Brain pericyte (primary cell): ENCODE data around the gene SH3RF3.
"Not testable (repeated sequence)": the region's sequence is repeated elsewhere in the genome, so short reads cannot be mapped to it uniquely, and the experiment has no call there.

Experiments used
- DNase-seq: peaks from one replicate; pipeline ENCODE4 v3.0.0-alpha.2; 2012; ENCODE audit warnings: low read depth, low spot score

The SH3RF3 gene

DNA sequence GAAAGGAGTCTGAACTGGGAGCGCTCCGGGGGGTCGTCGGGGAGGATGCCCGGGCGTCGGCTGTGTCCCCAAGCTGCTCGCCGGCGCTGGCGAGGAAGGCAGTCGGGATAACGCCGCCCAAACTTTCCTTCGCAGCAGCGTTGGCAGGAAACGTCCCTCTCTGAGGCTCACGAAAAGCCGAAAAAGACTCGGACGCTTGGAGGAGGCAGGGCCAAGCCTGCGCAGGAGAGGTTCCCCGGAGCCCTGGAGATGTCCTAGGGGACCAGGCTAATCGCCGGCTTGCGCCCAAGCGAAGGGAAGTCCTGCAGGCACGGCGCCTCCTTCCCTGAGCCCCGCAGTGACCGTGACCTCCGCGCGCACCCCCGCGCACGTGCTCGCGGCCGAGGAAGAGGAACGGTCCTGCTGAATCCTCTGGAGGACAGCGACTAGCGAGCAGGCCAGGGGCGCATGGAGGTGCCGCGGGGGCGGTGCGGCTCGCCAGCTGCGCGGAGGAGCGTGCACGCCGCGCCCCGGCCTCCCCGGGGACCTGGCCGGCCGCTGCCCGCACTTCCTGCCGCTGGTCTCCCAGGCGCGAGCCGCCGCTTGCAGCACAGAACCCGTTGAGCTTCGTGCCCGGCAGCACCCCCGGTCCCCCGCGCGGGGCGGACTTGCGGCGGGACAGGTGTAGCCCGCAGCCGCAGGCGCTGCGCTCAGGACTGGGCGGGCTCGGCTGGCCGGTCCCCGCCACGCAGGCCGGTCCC lies at the start of gene SH3RF3:
Gene SH3RF3 (plus strand): TSS at position 590 of the 740 bp plus-strand sequence.
- no peak for DNase-seq

DNA sequence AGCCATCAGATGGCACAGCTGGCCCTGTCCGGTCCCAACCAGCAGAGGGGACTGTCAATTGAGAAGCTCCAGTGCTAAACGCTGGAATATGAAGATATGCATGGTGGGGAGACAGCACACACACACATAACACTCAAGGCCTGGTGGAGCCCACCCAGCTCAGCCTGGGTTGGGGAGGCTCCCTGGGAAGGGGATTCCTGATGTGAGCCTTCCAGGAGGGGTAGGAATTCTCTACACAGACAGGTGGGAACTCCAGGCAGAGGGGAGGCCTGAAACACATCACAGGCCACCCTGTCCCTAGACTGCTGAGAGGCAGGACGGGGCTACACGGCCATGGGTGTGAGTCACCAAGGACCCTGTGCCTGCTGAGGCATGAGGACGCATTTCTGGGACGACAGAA lies 49.4 kb upstream of the SH3RF3 start:
- DNase-seq: no peak

DNA sequence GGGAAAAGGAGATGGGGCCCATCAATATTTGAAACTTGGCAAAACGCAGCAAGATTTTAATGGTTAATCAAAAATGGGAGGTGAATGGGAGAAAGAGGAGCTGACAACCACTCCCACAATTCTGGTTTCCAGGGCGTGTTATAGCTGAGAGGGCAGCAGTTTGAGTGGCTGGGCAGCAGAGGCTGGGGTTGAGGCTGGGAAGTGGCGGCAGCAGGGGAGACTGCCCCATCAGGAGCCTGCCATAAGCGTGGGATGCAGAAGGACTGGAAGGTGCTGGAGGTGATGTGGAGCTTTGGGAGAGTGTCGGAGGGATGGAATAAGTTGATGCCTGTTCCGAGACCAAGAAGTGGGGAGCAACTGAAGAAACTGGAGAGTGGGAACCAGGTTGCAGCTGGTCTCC lies 48.9 kb upstream of the SH3RF3 start:
- no peak for DNase-seq

DNA sequence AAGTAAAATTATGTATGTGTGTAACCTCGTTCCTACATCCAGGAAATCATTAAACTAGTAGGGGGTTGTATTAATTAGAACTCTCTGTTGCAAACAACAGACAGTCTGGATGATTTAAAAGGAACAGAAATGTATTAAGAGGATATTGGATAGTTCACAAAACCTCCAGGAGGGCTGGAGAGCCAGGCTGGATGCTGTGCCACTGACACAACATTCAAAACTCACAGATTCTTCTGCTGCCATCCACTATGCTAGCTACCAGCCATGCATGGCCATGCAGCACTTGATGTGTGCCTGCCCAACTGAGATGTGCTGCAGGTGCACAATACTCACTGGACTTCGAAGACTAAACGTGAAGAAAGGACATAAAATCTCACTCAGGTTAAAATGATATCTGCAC lies 48.2 kb upstream of the SH3RF3 start:
- no peak for DNase-seq

DNA sequence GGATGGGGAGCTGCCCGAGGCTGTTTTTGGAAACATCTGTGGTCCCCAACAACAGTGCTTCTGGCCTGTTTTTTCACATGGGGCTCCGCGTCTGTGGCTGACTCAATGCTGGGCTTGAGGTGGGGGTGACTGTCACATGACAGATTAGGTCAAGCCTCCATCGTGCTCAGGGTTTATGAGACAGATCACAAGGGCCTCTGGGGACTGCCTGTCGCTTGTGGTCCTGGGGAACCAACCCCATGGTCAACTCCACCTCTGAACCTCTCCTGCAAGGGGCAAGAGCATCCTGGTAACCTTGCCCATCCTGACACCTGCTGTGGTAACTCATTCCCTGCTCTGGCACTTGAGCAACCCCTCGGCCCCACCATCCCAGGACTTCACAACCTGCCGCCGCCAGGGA lies 47.6 kb upstream of the SH3RF3 start:
- DNase-seq: no peak

DNA sequence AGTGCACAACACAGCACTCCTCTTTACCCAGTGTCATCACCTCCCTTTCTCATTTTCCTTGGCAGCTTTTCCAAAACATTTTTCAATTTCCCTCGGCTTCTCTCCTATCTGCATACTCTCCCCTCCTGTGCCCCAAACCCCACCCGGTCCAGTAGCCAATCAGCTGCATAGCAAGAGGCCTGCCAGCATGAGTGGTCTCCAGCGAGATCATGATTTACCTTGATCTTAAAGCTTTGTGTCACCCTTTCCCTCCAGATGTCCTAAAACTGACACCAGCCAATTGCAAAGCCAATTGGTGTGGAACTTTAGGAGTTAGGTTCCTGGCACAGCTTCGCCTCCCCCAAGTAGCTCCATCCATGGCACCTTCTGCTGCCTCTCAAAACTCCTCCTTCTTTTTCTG lies 45.2 kb upstream of the SH3RF3 start:
- DNase-seq: no peak

DNA sequence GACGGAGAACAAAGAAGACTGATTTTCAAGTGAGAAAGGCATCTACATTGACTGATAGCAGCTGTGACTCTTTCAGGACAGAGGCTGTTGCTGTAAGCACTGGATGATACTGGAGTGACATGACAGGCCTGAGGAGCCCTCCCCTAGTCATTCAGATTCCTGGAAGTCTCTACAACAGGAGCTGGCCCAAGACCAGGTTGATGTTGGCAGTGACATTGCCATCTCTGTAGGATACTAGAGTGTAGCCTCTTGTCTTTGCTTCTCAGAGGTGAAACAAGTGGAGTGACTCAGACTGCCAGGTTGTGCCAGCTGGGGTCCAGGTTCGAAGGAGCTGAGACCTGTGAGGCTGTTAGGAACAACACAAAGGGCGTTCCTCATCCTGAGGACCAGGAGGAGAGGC lies 44.7 kb upstream of the SH3RF3 start:
- DNase-seq: no peak

DNA sequence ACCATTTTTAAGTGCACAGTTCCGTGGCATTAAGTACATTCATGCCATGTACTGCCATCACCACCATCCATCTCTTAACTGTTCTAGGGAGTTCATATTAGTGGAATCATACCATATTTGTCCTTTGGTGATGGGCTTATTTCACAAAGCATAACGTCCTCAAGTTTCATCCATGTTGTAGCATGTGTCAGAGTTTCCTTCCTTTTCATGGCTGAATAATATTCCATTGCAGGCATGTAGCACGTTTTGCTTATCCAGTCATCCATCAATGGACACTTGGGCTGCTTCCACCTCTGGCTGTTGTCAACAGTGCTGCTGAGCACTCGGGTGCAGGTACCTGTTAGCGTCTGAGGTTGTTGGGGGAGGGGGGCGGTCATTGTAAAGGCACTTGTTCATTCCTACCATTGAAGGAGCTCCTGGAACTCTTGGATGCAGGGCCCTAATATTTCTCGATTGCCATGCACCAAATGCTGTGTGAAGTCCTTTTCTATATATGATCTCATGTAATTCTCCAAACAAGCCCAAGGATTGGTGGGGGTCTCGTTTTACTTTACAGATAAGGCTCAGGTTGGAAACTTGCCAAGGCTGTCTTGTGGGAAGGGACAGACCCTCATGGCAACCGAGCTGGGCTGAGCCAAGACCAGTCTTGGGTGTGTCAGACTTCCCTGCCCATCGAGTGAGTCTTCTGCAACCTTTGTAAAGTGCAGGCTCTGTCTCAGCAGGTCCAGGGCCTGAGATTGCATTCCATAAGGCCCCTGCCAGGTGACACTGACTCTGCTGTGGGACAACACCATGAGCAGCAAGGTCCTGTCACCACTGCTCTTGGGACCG lies 42.9 kb upstream of the SH3RF3 start:
- no peak for DNase-seq

DNA sequence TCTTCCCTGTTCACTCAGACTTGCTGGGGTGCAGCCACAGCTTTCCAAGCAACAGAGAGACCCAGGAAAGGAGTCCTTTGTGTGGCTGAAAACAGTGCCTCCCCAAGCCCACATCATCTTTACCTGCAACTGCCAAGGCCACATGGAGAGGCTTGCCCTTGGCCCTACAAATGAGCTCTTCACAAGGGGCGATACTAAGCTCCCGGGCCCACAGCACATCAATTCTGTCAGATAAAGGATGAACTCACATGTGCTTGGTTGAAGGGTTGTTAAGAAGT lies 42.3 kb upstream of the SH3RF3 start:
- no peak for DNase-seq

DNA sequence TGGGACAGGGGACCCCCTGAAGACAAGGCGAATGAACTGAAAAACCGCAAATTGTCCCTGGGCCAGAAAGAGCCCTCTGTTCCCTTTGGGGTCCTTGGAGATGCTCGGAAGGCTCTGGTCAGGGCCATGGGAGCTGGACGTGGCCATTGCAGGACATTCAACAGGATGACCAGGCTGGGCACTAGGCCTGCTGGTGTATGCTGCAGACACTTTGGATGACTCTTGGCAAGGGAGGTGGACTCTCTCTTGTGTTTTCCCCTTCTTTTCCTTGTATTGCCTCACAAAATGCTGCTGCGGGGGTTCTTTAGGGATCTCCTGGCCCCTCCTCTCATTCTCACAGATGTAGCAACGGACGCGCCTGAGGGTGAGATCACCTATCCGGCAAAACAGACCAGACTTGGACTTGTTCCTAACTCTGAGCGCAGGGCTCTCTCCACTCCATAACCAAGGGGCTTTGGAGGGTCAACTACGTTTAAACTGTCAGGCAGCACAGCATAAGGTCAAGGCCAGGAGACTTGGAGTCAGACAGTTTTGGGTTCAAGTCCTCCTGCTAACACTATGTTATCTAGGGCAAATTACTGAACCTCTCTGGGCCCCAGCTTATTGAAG lies 41.8 kb upstream of the SH3RF3 start:
- DNase-seq: no peak

DNA sequence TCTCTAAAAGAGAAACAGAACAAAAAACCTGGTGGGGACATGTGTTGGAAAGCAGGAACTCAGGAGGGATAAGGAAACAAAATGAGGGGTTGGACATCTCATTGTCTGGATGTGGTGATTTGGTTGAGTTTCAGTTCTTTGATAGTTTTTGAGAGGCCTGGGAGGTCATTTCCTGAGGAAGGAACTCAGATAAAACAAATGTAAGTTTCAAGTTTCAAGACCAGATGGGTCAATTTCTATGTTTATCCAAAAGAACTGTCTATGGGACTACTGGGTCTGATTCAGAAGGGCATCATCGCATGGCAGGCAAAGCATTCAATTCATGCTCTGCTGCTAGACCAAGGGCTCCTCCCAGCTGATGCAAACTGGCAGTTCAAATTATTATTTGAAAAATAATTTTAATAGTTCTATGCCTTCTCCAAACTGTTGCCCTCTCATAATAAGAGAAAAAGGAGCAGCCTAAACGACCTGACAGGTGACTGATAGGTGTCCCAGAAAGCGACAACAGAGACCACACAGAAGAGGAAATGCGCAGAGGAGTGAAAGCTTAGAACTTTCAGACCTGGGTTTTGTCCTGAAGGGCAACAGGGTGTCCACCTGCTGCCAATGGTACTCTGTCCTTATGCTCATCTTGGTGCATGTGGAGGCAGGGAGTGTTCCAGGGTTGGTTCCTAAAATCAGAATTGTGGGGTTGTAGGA lies 39.3 kb upstream of the SH3RF3 start:
- DNase-seq: no peak

DNA sequence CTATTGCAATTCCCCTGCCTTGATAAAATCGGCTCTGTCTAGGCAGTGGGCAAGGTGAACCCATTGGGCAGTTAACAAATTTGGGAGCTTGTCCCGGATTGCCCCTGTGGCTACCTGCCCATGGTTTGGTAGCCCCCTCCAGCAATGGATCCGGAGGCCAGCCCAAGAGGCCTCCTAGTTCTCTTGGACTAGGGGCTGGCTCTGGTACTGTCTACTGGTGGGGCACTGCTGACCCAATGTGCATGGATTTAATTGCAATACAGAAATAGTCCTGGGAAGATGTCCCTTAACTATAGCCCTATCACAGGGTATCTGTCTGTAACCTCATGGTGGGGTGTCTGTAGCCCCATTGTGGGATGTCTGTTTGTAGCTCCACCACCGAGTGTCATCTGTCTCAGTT lies 37.5 kb upstream of the SH3RF3 start:
- DNase-seq: no peak

DNA sequence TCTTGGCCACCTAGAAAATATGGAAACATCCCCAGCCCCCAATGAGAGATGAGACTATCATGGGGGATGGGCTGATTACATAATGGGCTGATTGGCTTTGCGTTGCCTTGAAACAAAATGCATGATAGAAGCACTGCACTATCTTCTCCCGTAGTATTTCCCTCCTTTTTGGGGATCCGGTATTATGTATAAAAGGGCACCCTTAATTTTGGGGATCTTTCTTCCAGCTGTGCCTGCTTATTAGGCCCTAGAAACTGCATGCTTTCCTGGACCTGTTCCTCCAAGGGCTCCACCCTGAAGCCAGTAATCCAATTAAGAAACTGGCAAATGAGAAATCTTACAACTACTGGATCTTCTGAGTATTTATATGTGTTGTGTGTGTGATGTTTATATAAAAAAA lies 34.9 kb upstream of the SH3RF3 start:
- DNase-seq: no peak

DNA sequence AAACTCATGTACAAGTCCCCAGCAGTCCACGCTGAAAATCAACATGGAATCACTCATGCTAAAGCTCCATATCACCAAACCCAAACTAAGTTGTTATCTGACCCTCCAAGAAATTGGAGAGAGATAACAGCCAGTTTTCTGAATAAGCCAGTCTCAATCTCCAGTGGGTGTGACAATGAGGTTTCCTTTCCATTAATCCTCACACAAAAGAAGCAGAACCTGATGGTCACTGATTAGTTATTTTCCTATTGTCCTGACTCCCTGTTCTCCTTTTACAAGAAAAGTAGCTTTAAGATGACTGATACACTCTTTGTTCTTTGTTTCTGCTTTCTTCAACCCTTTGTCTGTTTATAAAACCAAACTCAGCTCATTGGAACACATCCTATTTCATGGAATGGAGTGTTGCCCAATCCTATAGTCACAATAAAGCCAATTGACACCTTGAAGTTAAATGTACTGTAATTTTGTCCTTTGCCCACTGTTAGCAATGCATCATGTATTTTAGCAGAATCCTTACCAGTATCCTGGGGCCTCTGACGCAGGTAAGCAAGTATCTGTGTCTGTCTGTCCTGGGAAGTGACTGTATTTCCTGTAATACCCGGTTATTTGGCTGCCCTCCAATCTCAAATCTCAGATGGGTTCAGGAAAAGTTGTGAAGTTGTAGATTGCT lies 30.6 kb upstream of the SH3RF3 start:
- DNase-seq: no peak

DNA sequence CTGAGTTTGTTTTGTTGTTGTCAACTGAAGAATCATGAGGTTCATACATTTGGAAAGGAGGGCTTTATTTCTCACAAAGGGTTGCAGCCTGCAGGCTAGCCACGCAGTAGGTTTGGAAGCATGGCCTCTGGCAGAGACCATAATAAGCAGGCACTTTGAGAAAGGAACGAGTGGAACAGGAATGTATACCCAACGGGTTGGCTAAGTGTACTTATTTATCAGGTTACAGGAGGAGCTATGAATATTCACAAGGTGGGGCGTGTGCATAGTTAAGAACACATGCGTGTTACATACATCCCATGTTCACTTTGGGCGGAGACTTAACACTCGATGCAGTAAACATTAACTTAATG lies 30.1 kb upstream of the SH3RF3 start:
- no peak for DNase-seq

DNA sequence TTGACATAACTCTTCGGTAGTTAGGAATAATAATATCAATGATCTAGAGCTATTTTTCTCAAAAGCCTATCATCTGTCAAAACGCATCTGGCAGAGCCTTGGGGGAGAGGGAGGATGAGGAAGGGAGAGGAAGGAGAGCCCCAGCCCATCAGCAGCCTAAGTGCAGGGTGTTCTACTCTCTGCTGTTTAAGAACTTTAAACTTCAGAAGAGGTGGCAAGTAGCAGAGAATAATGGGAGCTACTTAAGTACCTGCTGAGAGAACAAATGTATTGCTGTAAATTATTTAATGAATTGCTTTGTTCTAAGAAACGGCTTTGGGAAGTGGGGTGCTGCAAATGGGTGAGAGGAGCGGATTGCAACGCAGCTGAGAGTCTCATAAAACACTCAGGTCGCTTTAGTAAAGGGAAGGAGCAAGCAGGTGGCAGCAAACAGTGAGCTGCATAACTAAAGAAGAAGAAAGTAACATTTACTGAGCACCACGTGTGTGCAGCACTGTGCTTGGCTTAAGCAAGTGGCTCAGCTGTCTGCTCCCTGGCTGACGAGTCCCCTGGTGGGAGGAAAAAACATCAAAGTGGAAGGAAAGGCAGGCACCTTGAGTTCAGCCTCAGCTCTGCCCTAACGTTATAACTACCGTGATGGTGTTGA lies 26.3 kb upstream of the SH3RF3 start:
- DNase-seq: no peak

DNA sequence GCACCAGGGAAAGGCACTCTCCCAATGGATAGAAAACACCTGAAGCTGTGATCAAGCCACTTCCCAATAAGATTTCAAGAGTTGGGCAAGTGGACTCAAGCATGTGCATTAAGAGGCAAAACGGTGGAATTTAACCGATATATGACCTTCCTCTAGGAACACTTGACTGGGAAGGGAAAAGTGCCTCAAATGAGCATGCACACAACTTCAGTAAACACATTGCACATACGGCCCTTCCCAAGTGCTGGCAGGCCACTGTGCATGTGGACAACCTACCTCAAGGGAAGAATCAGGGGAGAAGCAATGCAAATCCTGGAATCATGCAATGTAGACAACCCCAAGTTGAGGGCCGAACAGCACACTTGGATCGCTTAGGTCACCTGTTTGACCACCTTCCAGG lies 23.9 kb upstream of the SH3RF3 start:
- no peak for DNase-seq

DNA sequence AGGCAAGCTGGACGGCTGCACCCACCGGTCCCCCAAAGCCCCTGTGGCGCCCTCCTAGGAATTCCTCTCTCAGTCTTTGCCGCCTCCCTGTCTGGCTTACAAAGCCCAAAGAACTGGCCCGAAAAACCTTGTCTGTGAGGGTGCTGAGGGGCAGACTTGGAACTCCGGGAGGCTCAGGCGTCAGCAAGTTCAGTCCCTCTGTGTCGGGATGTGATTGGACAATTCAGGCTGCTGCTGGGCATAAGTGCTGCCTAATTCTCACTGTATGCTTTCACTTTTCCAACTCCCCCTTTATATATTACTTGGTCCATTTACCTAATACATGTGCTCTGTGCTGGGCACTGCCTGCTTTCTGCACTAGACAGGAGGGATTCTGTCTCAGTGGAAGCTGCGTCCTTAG lies 20.3 kb upstream of the SH3RF3 start:
- no peak for DNase-seq

DNA sequence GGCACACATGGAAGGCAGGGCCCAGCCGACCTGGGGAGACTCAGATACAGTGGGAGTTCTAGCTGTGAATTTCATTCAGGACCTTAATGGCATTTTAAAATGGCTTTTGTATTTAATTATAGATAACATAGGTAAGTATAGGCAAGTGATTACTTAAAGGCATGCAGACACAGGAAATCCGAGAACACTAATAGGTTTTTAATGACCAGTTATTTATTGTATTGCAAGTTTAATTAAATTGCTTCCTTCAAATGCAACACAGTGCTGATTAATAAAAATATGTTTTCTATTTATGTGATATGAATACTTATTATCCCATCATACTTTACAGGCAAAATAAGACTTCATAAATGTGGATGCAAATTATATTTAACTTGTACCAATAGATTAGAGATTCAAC lies 19.7 kb upstream of the SH3RF3 start:
- DNase-seq: no peak

DNA sequence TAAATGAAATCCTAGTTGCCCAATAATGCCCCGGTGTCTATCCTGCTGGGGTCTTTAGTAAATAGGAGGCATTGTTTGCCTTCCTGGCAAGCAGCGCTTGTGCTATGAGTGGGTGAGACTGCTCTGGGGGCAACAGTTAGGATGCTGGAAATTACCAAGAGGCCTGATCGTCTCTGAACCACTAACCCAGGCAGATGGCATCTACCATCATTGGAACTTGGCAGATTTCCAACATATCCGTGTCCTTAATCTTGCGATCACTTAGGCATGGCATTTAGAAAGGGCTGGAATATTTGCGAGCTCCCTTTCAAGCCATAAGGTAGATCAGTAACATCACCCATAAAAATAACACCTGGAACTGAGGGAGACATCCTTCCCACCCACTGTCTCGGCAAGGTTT lies 18.8 kb upstream of the SH3RF3 start:
- DNase-seq: no peak

DNA sequence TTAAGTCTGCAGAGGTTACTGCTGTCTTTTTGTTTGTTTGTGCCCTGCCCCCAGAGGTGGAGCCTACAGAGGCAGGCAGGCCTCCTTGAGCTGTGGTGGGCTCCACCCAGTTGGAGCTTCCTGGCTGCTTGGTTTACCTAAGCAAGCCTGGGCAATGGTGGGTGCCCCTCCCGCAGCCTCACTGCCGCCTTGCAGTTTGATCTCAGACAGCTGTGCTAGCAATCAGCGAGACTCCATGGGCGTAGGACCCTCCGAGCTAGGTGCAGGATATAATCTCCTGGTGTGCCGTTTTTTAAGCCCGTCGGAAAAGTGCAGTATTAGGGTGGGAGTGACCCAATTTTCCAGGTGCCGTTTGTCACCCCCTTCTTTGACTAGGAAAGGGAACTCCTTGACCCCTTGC lies 11.8 kb upstream of the SH3RF3 start:
- not testable (repeated sequence) for DNase-seq

DNA sequence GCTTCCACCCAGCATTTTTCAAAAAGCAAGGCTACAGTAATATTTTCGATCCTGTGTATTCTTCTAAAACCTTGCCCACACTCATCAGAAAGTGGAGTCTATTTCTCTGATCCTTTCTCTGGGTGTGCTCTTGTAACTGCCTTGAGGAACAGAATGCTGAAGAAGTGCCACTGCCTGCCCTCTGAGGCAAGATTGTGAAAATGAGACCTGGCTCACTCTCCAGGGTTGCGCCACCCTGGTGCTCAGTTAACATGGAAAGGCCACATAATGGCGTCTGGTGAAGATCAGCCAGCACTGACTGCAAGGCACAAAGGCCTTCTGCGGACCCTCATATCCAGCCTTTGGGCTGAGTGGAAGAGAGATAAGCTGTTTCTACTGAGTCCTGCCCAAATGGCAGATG lies 11.2 kb upstream of the SH3RF3 start:
- DNase-seq: no peak
